K562 (cell line): ENCODE results near the gene SYVN1. TPM values are rescaled to one million over a fixed set of nuclear protein-coding genes. Genes with fewer than 3 reads are reported as not detected.

Source experiments
- ADNP ChIP-seq: fragments of 200-800 bp; sonication (Bioruptor generic); IDR thresholded peaks from 2 replicates; pipeline ENCODE4 v1.6.1; 2016; ENCODE audit warnings: missing genetic modification characterization, missing compliant biosample characterization
- CHD1 ChIP-seq: fragments of 200-600 bp; sonication (generic); IDR thresholded peaks from one replicate; pipeline ENCODE4 v1.6.1; 2012; ENCODE audit warnings: mild to moderate bottlenecking, moderate library complexity, low read length, inconsistent platforms
- CTBP1 ChIP-seq: fragments of 450-650 bp; IDR thresholded peaks from 2 replicates; pipeline ENCODE4 v1.6.1; 2016; ENCODE audit warnings: borderline replicate concordance
- HCFC1 ChIP-seq: IDR thresholded peaks from 2 replicates; pipeline ENCODE4 v1.6.1; 2012; ENCODE audit warnings: low read depth, low read length, improper control_type of control experiment
- HDAC2 ChIP-seq: fragments of 450-650 bp; IDR thresholded peaks from 2 replicates; pipeline ENCODE4 v1.6.1; 2016; ENCODE audit warnings: mild to moderate bottlenecking
- HNRNPUL1 ChIP-seq: fragments of 200-400 bp; formaldehyde crosslinking; IDR thresholded peaks from 2 replicates; pipeline ENCODE4 v1.6.1; 2017; ENCODE audit warnings: low read length
- KDM5B ChIP-seq: fragments of 200-600 bp; sonication (generic); IDR thresholded peaks from 2 replicates; pipeline ENCODE4 v1.6.1; 2012; ENCODE audit warnings: low read depth, mild to moderate bottlenecking, moderate library complexity, low read length, control low read depth, inconsistent platforms; ENCODE audit not compliant: insufficient replicate concordance
- LEF1 ChIP-seq: fragments of 450-650 bp; IDR thresholded peaks from 2 replicates; pipeline ENCODE4 v1.6.1; 2016; ENCODE audit warnings: mild to moderate bottlenecking
- NFIX ChIP-seq: fragments of 250-450 bp; sonication (Bioruptor Pico); IDR thresholded peaks from 2 replicates; pipeline ENCODE4 v1.4.0; 2020; ENCODE audit warnings: low read depth, mild to moderate bottlenecking, moderate library complexity
- NR4A1 ChIP-seq, 2 experiments: fragments of 250-450 bp in 1 of 2; fragments of 450-650 bp in 1 of 2; sonication (Bioruptor Pico) in 1 of 2; IDR thresholded peaks; 2 replicates each; pipeline versions ENCODE4 v1.4.0 to v1.6.1; 2016 to 2020; ENCODE audit warnings: mild to moderate bottlenecking in 2 of 2, missing compliant biosample characterization in 1 of 2, missing genetic modification characterization in 1 of 2, moderate library complexity in 1 of 2
- POLR2H ChIP-seq: IDR thresholded peaks from 2 replicates; pipeline ENCODE4 v1.6.1; 2016; ENCODE audit warnings: missing genetic modification characterization, low read depth, mild to moderate bottlenecking, control low read depth, missing compliant biosample characterization, moderate library complexity
- ZNF134 ChIP-seq: fragments of 250-450 bp; sonication (Bioruptor Pico); conservative IDR thresholded peaks from 2 replicates; pipeline ENCODE4 v1.4.0; 2020
- ZNF3 ChIP-seq: fragments of 250-450 bp; sonication (Bioruptor Pico); IDR thresholded peaks from 2 replicates; pipeline ENCODE4 v1.5.0; 2021; ENCODE audit warnings: mild to moderate bottlenecking, moderate library complexity
- ZNF316 ChIP-seq: fragments of 450-650 bp; IDR thresholded peaks from 2 replicates; pipeline ENCODE4 v1.6.1; 2016
- ZNF551 ChIP-seq: fragments of 250-450 bp; sonication (Bioruptor Pico); IDR thresholded peaks from 2 replicates; pipeline ENCODE4 v1.5.0; 2021; ENCODE audit warnings: mild to moderate bottlenecking, moderate library complexity
- ZNF717 ChIP-seq: fragments of 250-450 bp; sonication (Bioruptor Pico); IDR thresholded peaks from 2 replicates; pipeline ENCODE4 v1.5.0; 2021
- polyA plus RNA-seq, 8 experiments: library from polyadenylated mRNA; depleted of rRNA in 4 of 8; stranded (reverse) in 5 of 8; unstranded in 3 of 8; fragments of >200 nt; fragmentation: Nextera tagmentation in 2 of 8; fragmentation: Illumina TruSeq in 1 of 8; extraction: Ambion mirVana in 2 of 8; extraction: Trizol in 1 of 8; gene quantifications; 2 replicates each; pipeline versions ENCODE4 v1.2.1 to v1.2.3, GENCODE V29; 2011 to 2014; ENCODE audit warnings: inconsistent platforms in 1 of 8, missing spikeins in 1 of 8
- total RNA-seq, 7 experiments: library from RNA; depleted of rRNA in 6 of 7; stranded (reverse); fragments of >200 nt in 6 of 7; fragmentation: Illumina TruSeq in 2 of 7; extraction: Trizol in 2 of 7; gene quantifications; 2 replicates each; pipeline versions ENCODE4 v1.2.1 to v1.2.3, GENCODE V29; 2011 to 2021; ENCODE audit warnings: low replicate concordance in 1 of 7
- TF ChIP-seq, protein P1 (sequence below): sonication (generic); formaldehyde crosslinking; IDR thresholded peaks from 2 replicates; pipeline ENCODE4 v1.9.0; 2022; ENCODE audit warnings: mild to moderate bottlenecking, missing genetic modification reagents
- TF ChIP-seq, protein P2 (sequence below): IDR thresholded peaks from 2 replicates; pipeline ENCODE4 v1.6.1; 2014; ENCODE audit warnings: antibody characterized with exemption
- TF ChIP-seq, protein P3 (sequence below): fragments of 250-450 bp; sonication (Bioruptor Pico); IDR thresholded peaks from 2 replicates; pipeline ENCODE4 v1.5.0; 2021
- TF ChIP-seq, protein P4 (sequence below): fragments of 250-450 bp; sonication (Bioruptor Pico); IDR thresholded peaks from 2 replicates; pipeline ENCODE4 v1.9.0; 2021; ENCODE audit warnings: mild to moderate bottlenecking, inconsistent platforms
- TF ChIP-seq, protein P5 (sequence below): fragments of 250-450 bp; sonication (Bioruptor Pico); IDR thresholded peaks from 2 replicates; pipeline ENCODE4 v1.5.0; 2021; ENCODE audit warnings: mild to moderate bottlenecking, borderline replicate concordance

Gene SYVN1
- total and polyA plus RNA-seq, 9 of the 15 experiments (the other 6 are each of a cell fraction or from before 2014, with no cell fraction given), result 0.41 to 47.4 (median 9.9) TPM

DNA sequence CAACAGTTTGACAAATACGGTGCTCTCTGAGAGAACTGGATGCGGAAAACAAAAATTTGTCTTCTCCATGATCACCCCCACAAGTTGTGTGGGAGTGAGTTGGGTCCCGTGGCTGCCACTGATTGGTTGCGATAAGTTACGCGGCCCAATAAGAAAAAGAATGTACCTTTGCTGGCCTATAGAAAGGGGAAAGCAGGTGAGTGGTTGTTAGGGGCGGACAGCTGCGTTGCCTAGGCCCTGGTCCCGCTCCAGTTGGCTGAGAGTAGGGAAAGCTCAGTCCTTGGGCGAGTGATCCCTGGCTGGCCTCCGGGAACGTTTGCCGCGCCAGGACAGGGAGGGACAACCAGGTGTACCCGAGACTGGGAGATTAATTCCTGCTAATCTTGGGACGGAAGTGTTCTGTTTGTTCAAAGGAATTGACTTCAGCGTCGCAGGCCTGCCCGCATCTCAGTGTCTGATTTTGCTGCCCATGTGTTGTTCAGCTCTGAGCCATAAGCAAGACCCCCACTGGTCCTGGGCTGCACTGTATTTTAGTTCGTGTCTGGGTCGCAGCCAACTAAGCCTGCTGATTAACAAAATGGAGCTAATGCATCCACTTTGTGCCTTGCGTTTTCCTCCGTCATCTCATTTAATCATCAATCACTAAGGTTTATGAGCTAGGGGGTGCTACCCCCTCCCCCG is 773 bp upstream of the SYVN1 start (continued):
- TF ChIP-seq, protein P1, sequence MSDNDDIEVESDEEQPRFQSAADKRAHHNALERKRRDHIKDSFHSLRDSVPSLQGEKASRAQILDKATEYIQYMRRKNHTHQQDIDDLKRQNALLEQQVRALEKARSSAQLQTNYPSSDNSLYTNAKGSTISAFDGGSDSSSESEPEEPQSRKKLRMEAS (CRISPR knock-in tag), result peak; percentile 58; the same call in 1 of the 2 replicates
- TF ChIP-seq CHD1 (no peak), POLR2H (tag) (peak; percentile 71), HNRNPUL1 (no peak), ZNF316 (no peak), ZNF134 (CRISPR knock-in tag) (no peak), HDAC2 (no peak), ADNP (tag) (no peak), ZNF3 (CRISPR knock-in tag) (no peak), ZNF551 (CRISPR knock-in tag) (no peak), CTBP1 (no peak), ZNF717 (no peak), NR4A1 (CRISPR knock-in tag; IDR thresholded peaks at IDR 0.05) (no peak), NR4A1 (tag; IDR thresholded peaks at IDR 0.05) (0 out of 2 replicates have a peak, but pooled peaks have one; percentile 18), HCFC1 (no peak), LEF1 (0 out of 2 replicates have a peak, but pooled peaks have one; percentile 15), KDM5B (peak; percentile 77), NFIX (CRISPR knock-in tag) (no peak)
- TF ChIP-seq, protein P2, sequence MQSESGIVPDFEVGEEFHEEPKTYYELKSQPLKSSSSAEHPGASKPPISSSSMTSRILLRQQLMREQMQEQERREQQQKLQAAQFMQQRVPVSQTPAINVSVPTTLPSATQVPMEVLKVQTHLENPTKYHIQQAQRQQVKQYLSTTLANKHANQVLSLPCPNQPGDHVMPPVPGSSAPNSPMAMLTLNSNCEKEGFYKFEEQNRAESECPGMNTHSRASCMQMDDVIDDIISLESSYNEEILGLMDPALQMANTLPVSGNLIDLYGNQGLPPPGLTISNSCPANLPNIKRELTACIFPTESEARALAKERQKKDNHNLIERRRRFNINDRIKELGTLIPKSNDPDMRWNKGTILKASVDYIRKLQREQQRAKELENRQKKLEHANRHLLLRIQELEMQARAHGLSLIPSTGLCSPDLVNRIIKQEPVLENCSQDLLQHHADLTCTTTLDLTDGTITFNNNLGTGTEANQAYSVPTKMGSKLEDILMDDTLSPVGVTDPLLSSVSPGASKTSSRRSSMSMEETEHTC, result no peak
- TF ChIP-seq, protein P3, sequence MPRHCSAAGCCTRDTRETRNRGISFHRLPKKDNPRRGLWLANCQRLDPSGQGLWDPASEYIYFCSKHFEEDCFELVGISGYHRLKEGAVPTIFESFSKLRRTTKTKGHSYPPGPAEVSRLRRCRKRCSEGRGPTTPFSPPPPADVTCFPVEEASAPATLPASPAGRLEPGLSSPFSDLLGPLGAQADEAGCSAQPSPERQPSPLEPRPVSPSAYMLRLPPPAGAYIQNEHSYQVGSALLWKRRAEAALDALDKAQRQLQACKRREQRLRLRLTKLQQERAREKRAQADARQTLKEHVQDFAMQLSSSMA (CRISPR knock-in tag), result no peak
- TF ChIP-seq, protein P4, sequence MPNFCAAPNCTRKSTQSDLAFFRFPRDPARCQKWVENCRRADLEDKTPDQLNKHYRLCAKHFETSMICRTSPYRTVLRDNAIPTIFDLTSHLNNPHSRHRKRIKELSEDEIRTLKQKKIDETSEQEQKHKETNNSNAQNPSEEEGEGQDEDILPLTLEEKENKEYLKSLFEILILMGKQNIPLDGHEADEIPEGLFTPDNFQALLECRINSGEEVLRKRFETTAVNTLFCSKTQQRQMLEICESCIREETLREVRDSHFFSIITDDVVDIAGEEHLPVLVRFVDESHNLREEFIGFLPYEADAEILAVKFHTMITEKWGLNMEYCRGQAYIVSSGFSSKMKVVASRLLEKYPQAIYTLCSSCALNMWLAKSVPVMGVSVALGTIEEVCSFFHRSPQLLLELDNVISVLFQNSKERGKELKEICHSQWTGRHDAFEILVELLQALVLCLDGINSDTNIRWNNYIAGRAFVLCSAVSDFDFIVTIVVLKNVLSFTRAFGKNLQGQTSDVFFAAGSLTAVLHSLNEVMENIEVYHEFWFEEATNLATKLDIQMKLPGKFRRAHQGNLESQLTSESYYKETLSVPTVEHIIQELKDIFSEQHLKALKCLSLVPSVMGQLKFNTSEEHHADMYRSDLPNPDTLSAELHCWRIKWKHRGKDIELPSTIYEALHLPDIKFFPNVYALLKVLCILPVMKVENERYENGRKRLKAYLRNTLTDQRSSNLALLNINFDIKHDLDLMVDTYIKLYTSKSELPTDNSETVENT, result peak; percentile 64
- TF ChIP-seq, protein P5, sequence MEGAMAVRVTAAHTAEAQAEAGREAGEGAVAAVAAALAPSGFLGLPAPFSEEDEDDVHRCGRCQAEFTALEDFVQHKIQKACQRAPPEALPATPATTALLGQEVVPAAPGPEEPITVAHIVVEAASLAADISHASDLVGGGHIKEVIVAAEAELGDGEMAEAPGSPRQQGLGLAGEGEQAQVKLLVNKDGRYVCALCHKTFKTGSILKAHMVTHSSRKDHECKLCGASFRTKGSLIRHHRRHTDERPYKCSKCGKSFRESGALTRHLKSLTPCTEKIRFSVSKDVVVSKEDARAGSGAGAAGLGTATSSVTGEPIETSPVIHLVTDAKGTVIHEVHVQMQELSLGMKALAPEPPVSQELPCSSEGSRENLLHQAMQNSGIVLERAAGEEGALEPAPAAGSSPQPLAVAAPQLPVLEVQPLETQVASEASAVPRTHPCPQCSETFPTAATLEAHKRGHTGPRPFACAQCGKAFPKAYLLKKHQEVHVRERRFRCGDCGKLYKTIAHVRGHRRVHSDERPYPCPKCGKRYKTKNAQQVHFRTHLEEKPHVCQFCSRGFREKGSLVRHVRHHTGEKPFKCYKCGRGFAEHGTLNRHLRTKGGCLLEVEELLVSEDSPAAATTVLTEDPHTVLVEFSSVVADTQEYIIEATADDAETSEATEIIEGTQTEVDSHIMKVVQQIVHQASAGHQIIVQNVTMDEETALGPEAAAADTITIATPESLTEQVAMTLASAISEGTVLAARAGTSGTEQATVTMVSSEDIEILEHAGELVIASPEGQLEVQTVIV (CRISPR knock-in tag), result no peak
